ENCODE results near the gene MYOT.

DNA sequence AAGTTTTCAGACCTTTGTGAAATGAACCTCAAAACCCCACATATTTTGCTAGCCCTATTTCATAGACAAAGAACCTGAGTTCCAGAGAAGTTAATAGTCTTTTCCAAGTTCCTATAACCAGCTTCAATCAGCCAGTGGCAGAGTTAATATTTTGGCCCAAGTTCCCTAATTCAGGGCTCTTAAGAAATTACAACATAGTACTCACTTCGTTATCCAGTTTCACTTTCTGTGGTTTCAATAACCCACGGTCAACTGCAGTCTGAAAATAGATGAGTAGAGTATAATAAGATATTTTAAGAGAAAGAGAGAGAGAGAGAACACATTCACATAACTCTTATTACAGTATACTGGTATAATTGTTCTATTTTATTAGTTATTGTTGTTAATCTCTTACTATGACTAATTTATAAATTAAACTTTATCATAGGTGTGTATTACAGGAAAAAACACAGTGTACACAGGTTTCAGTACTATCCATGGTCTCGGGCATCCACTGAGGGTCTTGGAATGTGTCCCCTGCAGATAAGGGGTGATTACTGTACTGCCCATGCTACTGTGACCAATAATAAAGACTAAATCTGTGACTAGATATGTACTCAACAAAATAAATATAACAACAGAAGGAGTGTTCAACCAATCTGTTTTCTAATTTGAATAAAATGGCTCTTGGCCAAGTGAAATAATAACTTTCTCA, 9.3 kb upstream of the MYOT start:
- TF ChIP-seq ZNF70 (CRISPR knock-in tag; IDR thresholded peaks at IDR 0.05) (no peak), BACH2 (CRISPR knock-in tag; IDR thresholded peaks at IDR 0.05; ENCODE audit: borderline replicate concordance) (no peak), SNAI2 (CRISPR knock-in tag; IDR thresholded peaks at IDR 0.05) (no peak), CSDC2 (CRISPR knock-in tag; IDR thresholded peaks at IDR 0.05) (no peak), ZC3H10 (CRISPR knock-in tag; IDR thresholded peaks at IDR 0.05) (no peak), ISL1 (CRISPR knock-in tag; IDR thresholded peaks at IDR 0.05) (no peak), ESRRG (CRISPR knock-in tag; IDR thresholded peaks at IDR 0.05) (no peak), ZFP3 (CRISPR knock-in tag; IDR thresholded peaks at IDR 0.05) (no peak), TOX (CRISPR knock-in tag; IDR thresholded peaks at IDR 0.05; ENCODE audit: borderline replicate concordance) (no peak), ZNF8 (CRISPR knock-in tag; IDR thresholded peaks at IDR 0.05) (no peak), ZNF565 (CRISPR knock-in tag; conservative IDR thresholded peaks at IDR 0.05; ENCODE audit: low read depth) (no peak)
- TF ChIP-seq, protein P1, sequence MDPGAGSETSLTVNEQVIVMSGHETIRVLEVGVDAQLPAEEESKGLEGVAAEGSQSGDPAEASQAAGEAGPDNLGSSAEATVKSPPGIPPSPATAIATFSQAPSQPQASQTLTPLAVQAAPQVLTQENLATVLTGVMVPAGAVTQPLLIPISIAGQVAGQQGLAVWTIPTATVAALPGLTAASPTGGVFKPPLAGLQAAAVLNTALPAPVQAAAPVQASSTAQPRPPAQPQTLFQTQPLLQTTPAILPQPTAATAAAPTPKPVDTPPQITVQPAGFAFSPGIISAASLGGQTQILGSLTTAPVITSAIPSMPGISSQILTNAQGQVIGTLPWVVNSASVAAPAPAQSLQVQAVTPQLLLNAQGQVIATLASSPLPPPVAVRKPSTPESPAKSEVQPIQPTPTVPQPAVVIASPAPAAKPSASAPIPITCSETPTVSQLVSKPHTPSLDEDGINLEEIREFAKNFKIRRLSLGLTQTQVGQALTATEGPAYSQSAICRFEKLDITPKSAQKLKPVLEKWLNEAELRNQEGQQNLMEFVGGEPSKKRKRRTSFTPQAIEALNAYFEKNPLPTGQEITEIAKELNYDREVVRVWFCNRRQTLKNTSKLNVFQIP (CRISPR knock-in tag; IDR thresholded peaks at IDR 0.05; ENCODE audit: borderline replicate concordance, low read depth) = no peak
- TF ChIP-seq, protein P2, sequence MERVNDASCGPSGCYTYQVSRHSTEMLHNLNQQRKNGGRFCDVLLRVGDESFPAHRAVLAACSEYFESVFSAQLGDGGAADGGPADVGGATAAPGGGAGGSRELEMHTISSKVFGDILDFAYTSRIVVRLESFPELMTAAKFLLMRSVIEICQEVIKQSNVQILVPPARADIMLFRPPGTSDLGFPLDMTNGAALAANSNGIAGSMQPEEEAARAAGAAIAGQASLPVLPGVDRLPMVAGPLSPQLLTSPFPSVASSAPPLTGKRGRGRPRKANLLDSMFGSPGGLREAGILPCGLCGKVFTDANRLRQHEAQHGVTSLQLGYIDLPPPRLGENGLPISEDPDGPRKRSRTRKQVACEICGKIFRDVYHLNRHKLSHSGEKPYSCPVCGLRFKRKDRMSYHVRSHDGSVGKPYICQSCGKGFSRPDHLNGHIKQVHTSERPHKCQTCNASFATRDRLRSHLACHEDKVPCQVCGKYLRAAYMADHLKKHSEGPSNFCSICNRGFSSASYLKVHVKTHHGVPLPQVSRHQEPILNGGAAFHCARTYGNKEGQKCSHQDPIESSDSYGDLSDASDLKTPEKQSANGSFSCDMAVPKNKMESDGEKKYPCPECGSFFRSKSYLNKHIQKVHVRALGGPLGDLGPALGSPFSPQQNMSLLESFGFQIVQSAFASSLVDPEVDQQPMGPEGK (CRISPR knock-in tag; IDR thresholded peaks at IDR 0.05; ENCODE audit: borderline replicate concordance) = no peak

Data from SK-N-SH treated with all-trans-retinoic acid at 6 μM for 48 hours (cell line).